Measurements from ENCODE around the gene ROBO3.

Gene ROBO3

GRCh38 chr11:124875401-124875800 is 10.2 kb downstream of the ROBO3 start:
- Histone ChIP-seq H3K4me1 (ENCODE audit: control extremely low read depth in 1 of 4, control insufficient read depth in 4 of 4, insufficient read depth in 4 of 4, low read length in 3 of 4) (peaks cover 0 to 45% (median 36%) of the 10 kb centered on the region in 4 experiments), H3K27me3 (replicated peaks in 2 of 5; ENCODE audit: control insufficient read depth in 4 of 5, insufficient read depth in 5 of 5, low read length in 4 of 5) (peaks cover 0 to 51% (median 34%) of the 10 kb centered on the region in 5 experiments), H3K27ac (ENCODE audit: insufficient read depth in 1 of 2, low read depth in 1 of 2, low read length in 2 of 2, poor library complexity in 1 of 2, severe bottlenecking in 2 of 2) (no peak overlapping the region), H3K36me3 (ENCODE audit: control insufficient read depth in 4 of 4, insufficient read depth in 4 of 4, low read length in 3 of 4) (peaks cover 0 to under 1% (median 0%) of the 10 kb centered on the region in 4 experiments), H3K9me3 (ENCODE audit: control extremely low read depth in 1 of 5, control insufficient read depth in 4 of 5, insufficient read depth in 2 of 5, low read depth in 1 of 5, low read length in 4 of 5) (no peaks in the 10 kb centered on the region), H3K4me3 (ENCODE audit: control insufficient read depth in 1 of 7, extremely low read depth in 1 of 7, insufficient read depth in 4 of 7, low read depth in 2 of 7, low read length in 6 of 7) (peak overlapping the region in 3 of 7 experiments; percentile 74 to 89 (median 80))
- CTCF ChIA-PET, result interaction anchor here (1.4 to 2.2 kb wide), 6 partner anchors 9 to 209 kb away, joined by 5 to 19 read pairs (median 12); partner anchors contain the start of genes ROBO3 and ROBO4
- WGBS (ENCODE audit: insufficient coverage), result 83% methylated on average over 1 of the region's 3 CpGs
- POLR2A ChIA-PET, result interaction anchor here (1.2 to 1.3 kb wide), 2 partner anchors 17 to 78 kb away, joined by 3 to 5 read pairs; no protein-coding TSS in a partner anchor
- no peak for DNase-seq

GRCh38 chr11:124875943-124876817 is 10.9 kb downstream of the ROBO3 start:
- Histone ChIP-seq H3K9me3 (ENCODE audit: control extremely low read depth in 1 of 5, control insufficient read depth in 4 of 5, insufficient read depth in 2 of 5, low read depth in 1 of 5, low read length in 4 of 5) (no peaks in the 10 kb centered on the region), H3K4me1 (ENCODE audit: control extremely low read depth in 1 of 4, control insufficient read depth in 4 of 4, insufficient read depth in 4 of 4, low read length in 3 of 4) (peaks cover 0 to 53% (median 42%) of the 10 kb centered on the region in 4 experiments), H3K36me3 (ENCODE audit: control insufficient read depth in 4 of 4, insufficient read depth in 4 of 4, low read length in 3 of 4) (peaks cover 0 to 4% (median 0%) of the 10 kb centered on the region in 4 experiments), H3K27me3 (replicated peaks in 2 of 5; ENCODE audit: control insufficient read depth in 4 of 5, insufficient read depth in 5 of 5, low read length in 4 of 5) (peaks cover 0 to 44% (median 28%) of the 10 kb centered on the region in 5 experiments), H3K4me3 (ENCODE audit: control insufficient read depth in 1 of 7, extremely low read depth in 1 of 7, insufficient read depth in 4 of 7, low read depth in 2 of 7, low read length in 6 of 7) (peak overlapping the region; percentile 40 to 89 (median 72)), H3K27ac (ENCODE audit: insufficient read depth in 1 of 2, low read depth in 1 of 2, low read length in 2 of 2, poor library complexity in 1 of 2, severe bottlenecking in 2 of 2) (peak overlapping the region in 1 of 2 experiments; percentile 75)
- CTCF ChIA-PET, result interaction anchor here (0.5 to 2.2 kb wide), 17 partner anchors 8 to 575 kb away, joined by 3 to 19 read pairs (median 5); partner anchors contain the start of genes ROBO3 and ROBO4
- under 1% methylated on average over 65 of the region's 69 CpGs for WGBS (ENCODE audit: insufficient coverage)
- POLR2A ChIA-PET, result interaction anchor here (0.6 to 1.3 kb wide), 5 partner anchors 11 to 77 kb away, joined by 3 to 5 read pairs (median 3); no protein-coding TSS in a partner anchor
- peak; percentile 95 to 98 (median 98) for DNase-seq

- peaks cover 0 to 4% (median under 1%) of the 10 kb centered on the region in 4 experiments for H3K36me3 ChIP-seq (ENCODE audit: control insufficient read depth in 4 of 4, insufficient read depth in 4 of 4, low read length in 3 of 4)
- peaks cover 0 to 55% (median 42%) of the 10 kb centered on the region in 4 experiments for H3K4me1 ChIP-seq (ENCODE audit: control extremely low read depth in 1 of 4, control insufficient read depth in 4 of 4, insufficient read depth in 4 of 4, low read length in 3 of 4)
- peak overlapping the region; percentile 15 to 75 for H3K27ac ChIP-seq (ENCODE audit: insufficient read depth in 1 of 2, low read depth in 1 of 2, low read length in 2 of 2, poor library complexity in 1 of 2, severe bottlenecking in 2 of 2)
- H3K9me3 ChIP-seq (ENCODE audit: control extremely low read depth in 1 of 5, control insufficient read depth in 4 of 5, insufficient read depth in 2 of 5, low read depth in 1 of 5, low read length in 4 of 5), result no peaks in the 10 kb centered on the region
- H3K27me3 ChIP-seq (replicated peaks in 2 of 5; ENCODE audit: control insufficient read depth in 4 of 5, insufficient read depth in 5 of 5, low read length in 4 of 5), result peaks cover 0 to 35% (median 26%) of the 10 kb centered on the region in 5 experiments
- ChIA-PET POLR2A (interaction anchor here (0.9 to 1.3 kb wide), 4 partner anchors 10 to 76 kb away, joined by 3 to 5 read pairs (median 4); no protein-coding TSS in a partner anchor), CTCF (interaction anchor here (0.5 to 2.2 kb wide), 20 partner anchors 7 to 574 kb away, joined by 3 to 19 read pairs (median 4); partner anchors contain the start of genes CCDC15, ROBO3 and ROBO4)
- DNase-seq, result no peak
- H3K4me3 ChIP-seq (ENCODE audit: control insufficient read depth in 1 of 7, extremely low read depth in 1 of 7, insufficient read depth in 4 of 7, low read depth in 2 of 7, low read length in 6 of 7), result peak overlapping the region; percentile 40 to 89 (median 72)
- 8% methylated on average over 24 of the region's 30 CpGs for WGBS (ENCODE audit: insufficient coverage)
These were observed 11.8 kb downstream of the ROBO3 start for GRCh38 chr11:124876818-124877630.

DNA sequence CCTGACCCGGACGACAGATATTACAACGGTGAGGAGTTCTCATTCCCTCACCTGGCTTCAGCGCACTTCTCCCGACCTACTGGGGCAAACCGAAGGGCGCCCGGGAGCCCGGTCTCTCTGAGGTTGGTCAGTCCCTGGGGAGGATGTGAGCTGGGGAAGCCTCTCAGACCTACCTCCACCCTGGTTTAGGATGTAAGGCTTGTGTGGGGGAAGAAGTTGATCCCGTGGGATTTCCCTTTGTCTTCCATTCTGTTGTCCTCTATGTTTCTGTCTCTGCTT is 12.3 kb downstream of the ROBO3 start:
- H3K4me3 ChIP-seq (ENCODE audit: control insufficient read depth in 1 of 7, extremely low read depth in 1 of 7, insufficient read depth in 4 of 7, low read depth in 2 of 7, low read length in 6 of 7), result peak overlapping the region in 6 of 7 experiments; percentile 53 to 89 (median 73)
- CTCF ChIA-PET, result interaction anchor here (1.0 to 1.4 kb wide), 4 partner anchors 10 to 76 kb away, joined by 3 to 6 read pairs (median 5); partner anchors contain the start of gene CCDC15
- 23% methylated on average over 4 of the region's 10 CpGs for WGBS (ENCODE audit: insufficient coverage)
- peaks cover 0 to 55% (median 42%) of the 10 kb centered on the region in 4 experiments for H3K4me1 ChIP-seq (ENCODE audit: control extremely low read depth in 1 of 4, control insufficient read depth in 4 of 4, insufficient read depth in 4 of 4, low read length in 3 of 4)
- no peak overlapping the region for H3K27ac ChIP-seq (ENCODE audit: insufficient read depth in 1 of 2, low read depth in 1 of 2, low read length in 2 of 2, poor library complexity in 1 of 2, severe bottlenecking in 2 of 2)
- no peak for DNase-seq
- H3K27me3 ChIP-seq (replicated peaks in 2 of 5; ENCODE audit: control insufficient read depth in 4 of 5, insufficient read depth in 5 of 5, low read length in 4 of 5), result peaks cover 0 to 30% (median 23%) of the 10 kb centered on the region in 5 experiments
- H3K9me3 ChIP-seq (ENCODE audit: control extremely low read depth in 1 of 5, control insufficient read depth in 4 of 5, insufficient read depth in 2 of 5, low read depth in 1 of 5, low read length in 4 of 5), result no peaks in the 10 kb centered on the region
- POLR2A ChIA-PET, result interaction anchor here (1.1 kb wide), 1 partner anchor 182 kb away, joined by 3 read pairs; no protein-coding TSS in a partner anchor
- H3K36me3 ChIP-seq (ENCODE audit: control insufficient read depth in 4 of 4, insufficient read depth in 4 of 4, low read length in 3 of 4), result peaks cover 0 to 5% (median 2%) of the 10 kb centered on the region in 4 experiments

DNA sequence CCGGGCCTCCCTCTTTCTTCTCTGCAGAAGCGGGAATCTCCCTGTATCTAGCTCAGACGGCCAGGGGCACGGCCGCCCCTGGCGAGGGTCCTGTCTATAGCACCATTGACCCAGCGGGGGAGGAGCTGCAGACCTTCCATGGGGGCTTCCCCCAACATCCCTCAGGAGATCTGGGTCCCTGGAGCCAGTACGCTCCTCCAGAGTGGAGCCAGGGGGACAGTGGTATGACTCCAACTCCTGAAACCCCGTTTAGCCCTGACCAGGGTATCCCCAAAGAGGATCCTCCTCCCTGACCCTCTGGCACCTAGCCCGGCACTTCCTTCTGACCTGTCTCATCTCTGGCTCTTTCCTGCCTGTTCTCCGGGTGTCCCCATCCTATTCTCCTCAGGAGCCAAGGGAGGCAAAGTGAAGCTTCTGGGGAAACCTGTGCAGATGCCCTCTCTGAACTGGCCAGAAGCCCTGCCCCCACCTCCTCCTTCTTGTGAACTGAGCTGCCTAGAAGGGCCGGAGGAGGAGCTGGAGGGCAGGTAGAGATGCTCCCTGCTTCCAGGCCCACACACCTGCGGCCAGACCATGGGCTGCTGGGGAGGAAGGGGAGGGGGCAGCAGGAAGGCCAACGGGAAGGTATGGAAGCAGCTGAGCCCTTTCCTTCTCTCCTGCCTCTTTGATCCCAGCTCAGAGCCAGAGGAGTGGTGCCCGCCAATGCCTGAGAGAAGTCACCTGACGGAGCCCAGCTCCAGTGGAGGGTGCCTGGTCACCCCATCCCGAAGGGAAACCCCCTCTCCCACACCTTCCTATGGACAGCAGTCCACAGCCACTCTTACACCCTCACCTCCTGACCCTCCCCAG is 12.9 kb downstream of the ROBO3 start:
- H3K27ac ChIP-seq (ENCODE audit: insufficient read depth in 1 of 2, low read depth in 1 of 2, low read length in 2 of 2, poor library complexity in 1 of 2, severe bottlenecking in 2 of 2), result no peak overlapping the region
- H3K27me3 ChIP-seq (replicated peaks in 2 of 5; ENCODE audit: control insufficient read depth in 4 of 5, insufficient read depth in 5 of 5, low read length in 4 of 5), result peaks cover 0 to 24% (median 17%) of the 10 kb centered on the region in 5 experiments
- H3K9me3 ChIP-seq (ENCODE audit: control extremely low read depth in 1 of 5, control insufficient read depth in 4 of 5, insufficient read depth in 2 of 5, low read depth in 1 of 5, low read length in 4 of 5), result no peaks in the 10 kb centered on the region
- H3K4me3 ChIP-seq (ENCODE audit: control insufficient read depth in 1 of 7, extremely low read depth in 1 of 7, insufficient read depth in 4 of 7, low read depth in 2 of 7, low read length in 6 of 7), result peak overlapping the region in 5 of 7 experiments; percentile 2 to 89 (median 74)
- WGBS (ENCODE audit: insufficient coverage), result 75% methylated on average over 12 of the region's 17 CpGs
- H3K36me3 ChIP-seq (ENCODE audit: control insufficient read depth in 4 of 4, insufficient read depth in 4 of 4, low read length in 3 of 4), result peaks cover 0 to 8% (median 5%) of the 10 kb centered on the region in 4 experiments
- ChIA-PET CTCF (interaction anchor here (1.0 to 1.4 kb wide), 4 partner anchors 9 to 76 kb away, joined by 3 to 6 read pairs (median 5); partner anchors contain the start of gene CCDC15), POLR2A (interaction anchor here (1.1 kb wide), 1 partner anchor 182 kb away, joined by 3 read pairs; no protein-coding TSS in a partner anchor)
- H3K4me1 ChIP-seq (ENCODE audit: control extremely low read depth in 1 of 4, control insufficient read depth in 4 of 4, insufficient read depth in 4 of 4, low read length in 3 of 4), result peaks cover 0 to 55% (median 42%) of the 10 kb centered on the region in 4 experiments
- DNase-seq, result no peak
